Measurements from ENCODE around the gene MAPK12.
A peak's percentile ranks its signal among the peaks of the same experiment; 100 is the strongest.

MAPK12 gene

GRCh38 chr22:50226875-50227165, 34.7 kb downstream of the MAPK12 start:
- no peak for DNase-seq

GRCh38 chr22:50226063-50226874, 35.2 kb downstream of the MAPK12 start:
- no peak for DNase-seq

- DNase-seq: no peak
Measured at GRCh38 chr22:50225200-50225969, 36.1 kb downstream of the MAPK12 start.

- no peak for DNase-seq
Measured at GRCh38 chr22:50224071-50224470, 37.4 kb downstream of the MAPK12 start.

GRCh38 chr22:50222508-50222907, 39.0 kb downstream of the MAPK12 start:
- DNase-seq: no peak

- DNase-seq: no peak
Measured at GRCh38 chr22:50221410-50222300, 39.8 kb downstream of the MAPK12 start.

GRCh38 chr22:50220603-50221409, 40.7 kb downstream of the MAPK12 start:
- no peak for DNase-seq

- no peak for DNase-seq
Measured at GRCh38 chr22:50219800-50220602, 41.5 kb downstream of the MAPK12 start.

DNA sequence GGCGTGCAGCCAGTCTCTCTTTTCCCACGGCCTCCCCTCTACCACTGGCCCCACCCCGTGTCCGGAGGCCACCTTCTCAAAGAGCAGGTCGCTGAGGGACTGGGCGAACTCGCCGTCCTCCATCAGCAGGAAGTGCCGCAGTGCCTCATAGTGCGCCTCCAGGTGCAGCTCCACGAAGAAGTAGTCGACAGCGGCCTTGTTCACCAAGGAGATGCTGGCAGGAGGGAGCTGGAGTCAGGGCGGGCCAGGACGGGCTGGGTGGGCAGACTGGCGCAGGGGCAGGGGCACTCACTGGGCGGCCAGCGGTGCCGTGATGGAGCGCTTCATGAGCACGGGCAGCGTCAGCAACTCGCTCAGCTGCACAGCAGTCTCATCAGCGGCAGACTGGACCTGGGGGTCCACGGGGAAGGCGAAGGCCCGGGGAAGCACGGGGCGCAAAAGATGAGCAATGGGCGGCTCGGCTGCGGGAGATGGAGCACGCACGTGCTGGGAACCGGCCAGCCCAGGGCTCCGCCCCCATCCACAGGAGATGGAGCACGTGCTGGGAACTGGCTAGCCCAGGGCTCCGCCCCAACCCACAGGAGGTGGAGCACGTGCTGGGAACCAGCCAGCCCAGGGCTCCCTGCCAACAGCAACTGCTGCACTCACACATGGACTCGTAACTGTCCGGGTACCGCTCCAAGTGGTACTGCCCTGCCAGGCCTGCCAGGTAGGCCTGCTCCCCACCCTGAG, 42.3 kb downstream of the MAPK12 start:
- DNase-seq: peak; percentile 26

DNA sequence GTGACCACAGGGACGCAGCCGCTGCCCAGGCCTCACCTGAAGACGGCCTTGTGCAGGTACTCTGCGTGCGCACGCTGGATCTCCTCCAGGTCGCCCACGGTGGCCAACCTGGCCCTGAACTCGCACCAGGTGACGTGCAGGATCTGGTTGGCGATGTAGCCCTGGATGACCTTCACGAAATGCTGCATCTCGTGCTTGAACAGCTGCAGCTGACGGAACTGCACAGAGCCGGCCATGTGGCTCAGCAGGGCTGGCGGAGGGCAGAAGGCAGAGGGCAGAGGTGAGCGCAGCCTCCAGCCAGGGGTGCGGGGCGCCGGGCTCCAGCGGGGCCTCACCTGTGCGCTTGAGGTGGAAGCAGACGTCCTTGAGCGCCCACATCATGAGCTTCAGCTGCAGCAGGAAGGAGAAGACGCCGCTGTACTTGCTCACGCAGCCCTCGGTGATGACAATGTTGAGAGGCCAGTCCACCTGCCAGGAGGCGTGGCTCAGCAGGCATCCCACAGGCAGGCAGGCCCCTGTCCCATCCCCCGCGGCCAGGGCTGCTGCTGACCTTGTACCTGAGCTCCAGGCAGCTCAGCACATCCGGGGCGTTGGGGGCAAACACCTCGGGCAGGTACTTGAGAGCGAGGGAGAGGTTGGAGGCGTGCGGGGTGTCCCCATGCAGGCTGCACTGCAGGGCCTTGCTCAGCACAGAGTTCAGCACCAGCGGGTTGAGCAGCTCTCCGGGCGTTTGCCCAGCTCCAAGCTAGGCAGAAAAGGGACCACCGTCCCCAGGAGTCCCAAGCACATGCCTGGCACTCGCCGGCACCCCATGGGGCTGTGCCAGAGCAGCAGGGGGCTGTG, 43.1 kb downstream of the MAPK12 start:
- DNase-seq: no peak

GRCh38 chr22:50217543-50218152, 43.8 kb downstream of the MAPK12 start:
- DNase-seq: no peak

GRCh38 chr22:50216684-50217520, 44.6 kb downstream of the MAPK12 start:
- DNase-seq: no peak

GRCh38 chr22:50216055-50216683, 45.3 kb downstream of the MAPK12 start:
- no peak for DNase-seq

GRCh38 chr22:50215297-50216054, 46.0 kb downstream of the MAPK12 start:
- no peak for DNase-seq

- no peak for DNase-seq
Measured at GRCh38 chr22:50213263-50213662, 48.2 kb downstream of the MAPK12 start.

GRCh38 chr22:50211147-50211546, 50.3 kb downstream of the MAPK12 start:
- DNase-seq: no peak

Measured in SHP77 treated with DMSO at 0.1 percent for 48 hours (cell line).